AG10803 (cell line): ENCODE data around the gene CYP4F3.

Experiments used
- DNase-seq: peaks from one replicate; pipeline ENCODE4 v3.0.0; 2010; ENCODE audit warnings: low read depth
- H3K4me3 ChIP-seq: 2 replicates; pipeline ENCODE4 v1.5.1; 2011; ENCODE audit warnings: mild to moderate bottlenecking, low read length, control low read depth
- CTCF ChIP-seq: conservative IDR thresholded peaks from 2 replicates; pipeline ENCODE4 v1.5.1; 2011; ENCODE audit warnings: mild to moderate bottlenecking, low read length, control low read depth, inconsistent platforms

The CYP4F3 gene

GRCh38 chr19:15680478-15681322 is 40.0 kb downstream of the CYP4F3 start:
- no peak for DNase-seq
- H3K4me3 ChIP-seq: no peak overlapping the region
- no peak for TF ChIP-seq CTCF

GRCh38 chr19:15683411-15683810 is 42.7 kb downstream of the CYP4F3 start:
- no peak overlapping the region for H3K4me3 ChIP-seq
- no peak for DNase-seq
- TF ChIP-seq CTCF: no peak

DNA sequence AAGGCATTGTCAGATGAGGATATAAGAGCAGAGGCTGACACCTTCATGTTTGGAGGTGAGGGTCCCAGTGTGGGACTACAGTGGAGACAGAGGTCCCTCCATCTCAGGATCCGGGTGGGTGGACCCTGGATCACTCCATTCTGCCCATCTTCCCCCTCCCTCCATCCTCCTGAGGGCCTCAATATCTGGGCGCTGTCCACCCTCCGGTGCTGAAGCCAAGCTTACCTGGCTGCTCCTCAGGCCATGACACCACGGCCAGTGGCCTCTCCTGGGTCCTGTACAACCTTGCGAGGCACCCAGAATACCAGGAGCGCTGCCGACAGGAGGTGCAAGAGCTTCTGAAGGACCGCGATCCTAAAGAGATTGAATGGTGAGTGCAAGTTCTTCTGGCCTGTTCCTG is 44.1 kb downstream of the CYP4F3 start:
- no peak for DNase-seq

DNA sequence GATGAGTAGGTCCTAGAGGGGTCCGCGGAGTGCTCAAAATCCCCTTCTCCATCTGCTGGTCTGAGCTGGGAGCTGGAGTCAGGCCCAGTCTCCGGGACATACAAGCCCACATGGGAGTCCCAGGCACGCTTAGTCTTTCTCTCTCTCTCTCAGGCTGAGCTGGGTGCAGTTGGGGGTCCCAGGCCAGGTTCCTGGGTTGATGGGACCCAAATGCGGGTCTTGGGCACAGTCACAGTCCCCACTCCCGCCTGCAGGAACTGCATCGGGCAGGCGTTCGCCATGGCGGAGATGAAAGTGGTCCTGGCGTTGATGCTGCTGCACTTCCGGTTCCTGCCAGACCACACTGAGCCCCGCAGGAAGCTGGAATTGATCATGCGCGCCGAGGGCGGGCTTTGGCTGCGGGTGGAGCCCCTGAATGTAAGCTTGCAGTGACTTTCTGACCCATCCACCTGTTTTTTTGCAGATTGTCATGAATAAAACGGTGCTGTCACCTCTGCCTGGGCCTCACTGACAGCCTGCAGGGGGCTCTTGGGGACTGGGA is 56.0 kb downstream of the CYP4F3 start:
- H3K4me3 ChIP-seq: no peak overlapping the region
- TF ChIP-seq CTCF: no peak
- no peak for DNase-seq

More for the DNA sequence above, 44.1 kb downstream of the CYP4F3 start:
- no peak for TF ChIP-seq CTCF
- no peak overlapping the region for H3K4me3 ChIP-seq

DNA sequence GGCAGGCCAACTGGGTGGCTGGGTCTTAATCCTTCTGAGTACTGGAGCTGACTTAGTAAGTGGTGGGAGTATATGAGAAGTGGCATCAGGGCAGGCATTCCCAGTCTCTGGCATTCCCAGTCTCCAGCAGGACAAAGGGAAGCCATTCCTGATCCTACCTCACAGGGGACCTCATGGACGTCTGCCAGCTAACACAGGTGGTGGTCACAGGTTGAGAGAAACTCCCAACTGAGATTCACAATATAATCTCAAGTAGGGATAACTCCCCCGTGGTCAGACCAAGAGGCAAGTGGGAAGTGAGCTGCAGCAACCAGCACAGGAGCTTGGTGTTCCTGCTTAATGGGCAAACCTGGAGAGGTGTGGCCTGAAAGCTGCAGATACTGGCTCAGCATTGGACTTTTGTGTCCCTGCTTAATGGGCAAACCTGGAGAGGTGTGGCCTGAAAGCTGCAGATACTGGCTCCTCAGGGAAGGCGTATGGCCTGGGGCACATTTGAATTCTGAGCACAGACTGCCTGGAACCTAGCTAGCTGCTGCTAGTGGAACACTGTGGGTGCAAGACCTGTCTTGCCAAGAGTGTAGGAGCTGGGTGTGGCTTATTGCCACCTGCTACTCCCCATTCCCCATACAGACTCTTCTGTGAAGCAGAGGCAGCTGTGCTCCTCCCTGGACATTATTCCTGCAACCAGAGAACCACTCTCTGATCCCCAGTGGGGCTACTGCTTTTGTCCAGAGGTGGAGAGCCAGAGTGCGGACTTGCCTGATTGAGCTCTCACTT is 61.2 kb downstream of the CYP4F3 start:
- no peak for DNase-seq
- H3K4me3 ChIP-seq: no peak overlapping the region
- no peak for TF ChIP-seq CTCF

DNA sequence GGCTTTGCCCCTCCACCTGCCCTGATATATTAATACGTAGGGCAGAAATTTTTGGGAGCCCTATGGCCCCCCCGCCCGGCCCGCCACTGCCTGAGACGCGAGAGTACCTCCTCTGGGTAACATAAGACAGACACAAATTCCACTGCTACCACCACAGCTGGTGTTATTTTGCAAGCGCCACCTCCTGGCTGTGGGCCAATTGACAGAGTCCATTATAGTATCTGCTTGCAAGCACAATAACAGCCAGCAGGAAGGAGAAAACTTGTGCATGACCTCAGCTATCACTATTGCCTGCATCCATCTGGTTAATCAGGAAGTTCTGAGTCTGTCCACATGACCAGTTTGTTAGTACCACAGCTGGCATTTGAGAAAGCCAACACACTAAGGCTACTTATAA is 61.8 kb downstream of the CYP4F3 start:
- DNase-seq: peak; percentile 57
- H3K4me3 ChIP-seq: no peak overlapping the region
- no peak for TF ChIP-seq CTCF
